NCI-H146 treated with DMSO at 0.1 percent for 48 hours (cell line): Measurements from ENCODE around the gene AKNA.

Experiments
- DNase-seq: peaks from one replicate; lab custom pipeline; 2025; ENCODE audit not compliant: unreplicated experiment; lab: John Stamatoyannopoulos, UW

AKNA gene

DNA sequence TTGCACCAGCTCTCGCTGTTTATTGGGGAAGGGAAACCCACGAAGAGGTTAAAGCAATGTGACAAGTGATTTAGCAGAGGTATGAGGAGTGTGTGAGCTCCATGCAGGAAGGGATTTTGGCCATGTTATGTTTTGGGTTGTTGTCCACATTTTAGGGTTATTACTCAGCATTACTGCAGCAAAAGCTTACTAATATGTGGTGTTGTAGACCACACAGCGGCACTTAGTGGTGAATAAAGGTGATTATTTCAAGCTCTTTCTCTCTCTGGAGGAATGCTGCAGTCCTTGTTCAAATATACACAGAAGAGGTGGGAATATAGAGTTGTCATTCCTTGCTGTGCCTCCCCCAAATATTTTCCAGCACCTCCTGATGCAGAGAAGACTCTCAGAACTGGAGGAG lies 29.7 kb upstream of the AKNA start:
- no peak for DNase-seq

- DNase-seq, result no peak
Observed at GRCh38 chr9:114416906-114417305, 29.1 kb upstream of the AKNA start.

- no peak for DNase-seq
Observed at GRCh38 chr9:114416290-114416689, 28.5 kb upstream of the AKNA start.

DNA sequence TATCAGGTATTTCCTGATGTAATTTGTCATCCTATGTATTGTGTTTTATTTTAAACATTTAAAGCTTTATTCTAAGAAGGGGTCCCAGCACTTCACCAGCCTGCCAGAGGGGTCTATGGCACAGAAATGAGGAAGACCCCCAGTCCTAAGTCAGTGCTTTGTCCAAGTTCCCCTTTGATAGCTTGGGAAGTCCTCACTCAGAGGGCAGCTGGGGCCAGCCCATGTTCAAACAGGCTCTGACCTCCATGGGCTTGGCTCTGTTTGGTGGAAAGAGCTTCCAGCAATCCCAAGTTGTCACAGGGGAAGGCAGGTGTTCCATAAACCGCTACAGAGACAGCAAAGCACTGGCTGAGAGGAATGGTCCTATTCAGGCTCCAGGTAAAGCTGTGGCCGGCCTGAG lies 26.6 kb upstream of the AKNA start:
- no peak for DNase-seq

- no peak for DNase-seq
Observed at GRCh38 chr9:114413861-114414301, 26.1 kb upstream of the AKNA start.

DNA sequence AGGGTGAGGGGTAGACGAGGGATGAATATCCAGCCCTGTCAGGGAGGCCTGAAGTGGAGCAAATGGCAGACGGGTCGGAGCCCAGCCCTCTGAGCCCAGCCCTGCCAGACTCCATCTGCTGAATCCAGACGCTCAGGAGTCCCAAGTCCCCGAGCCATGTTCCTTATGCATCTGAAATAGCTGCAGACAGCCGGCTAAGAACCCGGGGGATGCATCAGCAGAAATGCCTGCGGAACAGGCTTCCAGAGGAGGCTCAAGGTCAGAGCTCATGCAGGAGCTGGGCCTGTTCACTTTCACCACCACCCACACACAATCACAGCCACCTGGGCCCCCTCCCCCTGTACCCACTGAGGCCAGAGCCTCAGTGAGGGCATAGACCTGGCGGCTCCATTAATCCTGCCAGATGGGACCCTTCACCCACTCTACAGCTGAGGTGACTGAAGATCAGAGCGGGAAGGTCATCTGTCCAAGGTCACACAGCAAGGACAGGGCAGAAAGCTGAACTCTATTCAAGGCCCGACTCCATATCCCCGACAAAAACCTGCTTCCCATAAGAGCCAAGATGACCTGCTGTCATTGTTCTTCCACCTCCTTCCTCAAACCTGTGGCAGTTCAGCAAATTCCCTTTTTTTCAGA lies 24.4 kb upstream of the AKNA start:
- DNase-seq, result no peak

DNA sequence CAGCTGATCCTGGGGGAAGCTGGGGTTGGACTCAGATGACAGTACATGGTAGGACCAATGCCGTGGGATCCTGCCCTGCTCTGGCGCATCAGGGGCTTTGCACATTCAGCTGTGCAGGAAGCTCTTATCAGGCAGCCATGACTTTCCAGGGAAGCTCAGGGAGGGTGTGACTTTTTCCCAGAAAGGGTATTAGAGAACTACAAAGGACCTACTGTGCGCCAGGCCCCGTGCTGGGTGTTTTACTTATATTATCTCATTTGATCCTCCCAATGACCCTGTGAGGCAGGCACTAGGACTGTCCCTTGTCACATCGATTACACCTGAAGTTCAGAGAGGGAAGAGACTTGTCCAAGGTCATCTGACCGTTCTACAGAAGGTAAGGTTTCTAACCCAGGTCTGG lies 23.7 kb upstream of the AKNA start:
- no peak for DNase-seq

- no peak for DNase-seq
Observed at GRCh38 chr9:114410910-114411309, 23.1 kb upstream of the AKNA start.

DNA sequence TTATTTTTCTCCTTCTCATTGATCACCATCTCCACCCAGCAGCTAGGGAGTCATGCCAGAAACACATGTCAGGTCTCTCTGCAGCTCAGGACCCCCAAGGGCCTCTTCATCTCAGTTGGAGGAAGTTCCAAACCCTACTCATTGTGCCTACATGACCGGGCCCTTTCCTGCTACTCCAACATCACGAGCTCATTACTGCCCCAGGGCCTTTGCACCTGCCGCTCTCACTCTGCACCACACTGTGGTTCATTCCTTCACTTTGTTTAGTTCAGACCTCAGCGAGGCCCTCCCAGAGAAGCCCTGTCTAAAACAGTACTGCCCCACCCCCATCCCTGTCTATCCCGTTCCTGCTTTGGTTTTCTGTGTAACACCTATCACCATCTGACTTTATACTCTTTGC lies 22.1 kb upstream of the AKNA start:
- no peak for DNase-seq

GRCh38 chr9:114409103-114409780 lies 21.5 kb upstream of the AKNA start:
- DNase-seq, result no peak

DNA sequence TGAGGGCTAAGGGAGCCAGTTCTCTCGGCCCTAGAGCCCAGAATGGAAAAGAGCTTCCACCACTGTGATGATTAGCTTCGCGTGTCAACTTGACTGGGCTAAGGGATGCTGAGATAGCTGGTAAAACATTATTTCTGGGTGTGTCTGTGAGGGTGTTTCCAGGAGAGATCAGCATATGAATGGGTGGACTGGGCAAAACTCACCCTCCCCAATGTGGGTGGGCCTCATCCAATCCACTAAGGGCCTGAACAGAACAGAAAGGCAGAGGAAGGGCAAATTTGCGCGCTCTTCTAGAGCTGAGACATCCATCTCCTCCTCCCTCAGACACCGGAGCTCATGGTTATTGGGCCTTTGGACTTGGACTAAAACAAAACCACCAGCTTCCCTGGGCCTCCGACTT lies 20.9 kb upstream of the AKNA start:
- DNase-seq, result no peak

DNA sequence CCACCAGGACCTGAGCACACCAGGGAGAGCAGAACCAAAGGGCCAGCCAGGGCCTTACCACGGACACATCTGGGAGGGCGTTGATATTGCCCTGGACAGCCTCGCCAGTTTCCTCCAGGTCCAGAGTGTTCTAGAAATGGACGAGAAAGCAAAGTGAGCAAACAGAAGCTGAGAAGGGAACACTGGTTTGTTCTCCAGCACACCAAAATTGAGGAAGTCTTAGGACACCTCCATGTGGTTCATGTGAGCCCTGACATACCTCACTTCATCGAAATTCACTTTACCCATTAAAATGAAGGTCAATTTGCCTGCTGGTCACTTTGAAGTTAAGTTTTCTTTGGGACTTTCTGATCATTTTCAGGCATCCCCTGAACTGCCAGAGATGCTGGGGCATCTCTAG lies 20.1 kb upstream of the AKNA start:
- no peak for DNase-seq

DNA sequence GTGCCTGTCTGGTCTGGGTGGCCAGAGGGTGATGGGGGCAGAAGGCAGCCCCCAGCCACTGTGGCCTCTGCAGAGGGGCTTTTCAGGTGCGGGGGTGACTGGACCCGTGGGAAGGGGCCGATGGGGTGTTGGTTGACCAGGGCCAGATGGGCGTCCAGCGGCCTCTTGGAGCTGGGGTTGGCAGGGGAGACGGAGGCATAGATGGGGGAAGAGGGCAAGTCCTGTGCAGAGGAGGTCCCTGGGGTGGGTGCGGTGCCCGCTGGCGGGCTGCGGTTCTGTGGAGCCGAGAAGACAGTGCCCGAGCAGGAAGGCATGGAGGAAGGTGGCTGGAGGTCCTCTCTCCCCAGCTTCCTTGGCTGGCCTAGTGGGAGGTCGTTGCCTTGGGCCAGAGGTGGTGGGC lies 18.7 kb upstream of the AKNA start:
- no peak for DNase-seq

- peak; percentile 9 for DNase-seq
Observed at GRCh38 chr9:114405294-114406034, 17.7 kb upstream of the AKNA start.

GRCh38 chr9:114404531-114404930 lies 16.7 kb upstream of the AKNA start:
- DNase-seq, result no peak

DNA sequence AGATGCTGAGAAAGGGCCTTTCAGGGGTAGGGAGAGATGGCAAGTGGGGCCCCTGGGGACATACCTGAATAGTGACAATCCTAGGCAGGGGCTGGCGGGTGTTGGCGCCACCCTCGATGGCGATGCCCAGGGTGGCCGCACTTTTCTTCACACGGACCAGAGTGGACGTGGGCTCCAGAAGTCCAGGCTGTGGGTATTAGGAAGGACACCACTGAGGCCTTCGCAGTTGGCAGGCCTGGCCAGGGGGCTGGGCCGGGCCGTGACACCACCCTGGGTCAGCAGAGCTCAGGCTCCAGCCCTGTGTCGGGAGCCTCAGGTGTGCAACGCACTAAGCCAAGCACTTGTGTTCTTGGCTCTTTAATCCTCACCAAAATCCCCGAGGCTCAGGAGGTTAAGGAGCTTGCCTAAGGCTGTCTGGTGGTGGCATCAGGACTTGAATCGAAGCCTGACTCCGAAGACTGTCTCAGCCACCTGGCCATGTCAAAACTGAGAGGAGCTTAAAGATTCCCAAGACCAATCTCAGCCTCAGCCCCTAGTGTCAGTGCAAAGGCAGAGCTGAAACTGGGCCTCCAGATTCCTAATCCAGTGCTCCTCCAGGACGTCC lies 15.5 kb upstream of the AKNA start:
- no peak for DNase-seq

- DNase-seq, result no peak
Observed at GRCh38 chr9:114401344-114401743, 13.6 kb upstream of the AKNA start.

DNA sequence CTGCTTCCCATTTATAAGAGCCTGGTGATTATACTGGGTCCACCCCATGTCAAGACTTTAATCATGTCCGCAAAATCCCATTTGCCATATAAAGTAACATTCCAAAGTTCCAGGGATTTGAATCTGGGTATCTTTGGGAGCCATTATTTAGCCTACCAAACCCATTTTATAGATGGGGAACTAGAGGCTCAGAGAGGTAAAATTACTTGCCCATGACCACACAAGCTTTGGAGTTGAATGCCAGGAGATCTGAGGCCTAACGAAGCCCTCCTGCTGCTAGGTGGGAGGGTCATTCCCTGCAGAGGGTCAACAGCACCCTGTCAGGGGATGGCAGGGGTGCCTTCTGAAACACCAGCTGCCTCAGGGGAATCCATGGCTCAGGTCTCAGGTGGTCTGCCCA lies 13.0 kb upstream of the AKNA start:
- DNase-seq, result no peak

DNA sequence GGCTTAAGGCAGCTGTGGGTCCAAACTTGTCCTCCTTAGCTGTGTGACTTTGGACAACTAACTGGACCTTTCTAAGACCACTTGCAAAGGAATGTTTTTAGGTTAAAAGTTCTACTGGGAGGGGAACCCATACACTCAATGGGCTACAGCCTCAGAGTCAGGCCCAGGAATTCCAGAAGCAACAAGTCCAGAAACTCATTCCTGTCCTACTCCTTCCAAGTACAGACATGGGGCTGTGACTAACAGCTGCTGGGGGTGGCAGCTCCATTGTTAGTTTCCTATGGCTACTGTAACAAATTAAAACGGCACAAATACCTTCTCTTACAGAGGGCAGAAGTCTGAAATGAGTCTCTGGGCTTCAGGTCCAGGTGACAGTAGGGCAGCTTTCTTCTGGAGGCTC lies 12.4 kb upstream of the AKNA start:
- DNase-seq, result no peak

DNA sequence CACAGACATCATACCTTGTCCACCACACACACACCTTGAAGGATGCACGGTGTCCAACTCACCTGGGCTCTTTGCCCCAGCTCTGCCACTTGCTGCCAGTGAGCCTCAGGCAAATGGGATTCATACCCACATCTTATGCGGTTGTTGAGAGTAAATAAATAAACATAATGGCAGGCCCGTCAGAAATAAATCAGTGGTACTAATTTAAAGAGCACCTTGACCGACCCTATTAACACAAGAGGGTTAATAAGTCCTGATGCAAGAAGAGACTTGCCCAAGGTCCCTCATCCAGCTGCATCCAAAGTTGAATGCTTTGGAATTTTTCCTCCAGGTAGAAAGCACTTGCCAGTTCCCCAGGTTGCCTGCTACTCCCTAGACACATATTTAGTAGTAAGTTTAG lies 11.6 kb upstream of the AKNA start:
- no peak for DNase-seq

DNA sequence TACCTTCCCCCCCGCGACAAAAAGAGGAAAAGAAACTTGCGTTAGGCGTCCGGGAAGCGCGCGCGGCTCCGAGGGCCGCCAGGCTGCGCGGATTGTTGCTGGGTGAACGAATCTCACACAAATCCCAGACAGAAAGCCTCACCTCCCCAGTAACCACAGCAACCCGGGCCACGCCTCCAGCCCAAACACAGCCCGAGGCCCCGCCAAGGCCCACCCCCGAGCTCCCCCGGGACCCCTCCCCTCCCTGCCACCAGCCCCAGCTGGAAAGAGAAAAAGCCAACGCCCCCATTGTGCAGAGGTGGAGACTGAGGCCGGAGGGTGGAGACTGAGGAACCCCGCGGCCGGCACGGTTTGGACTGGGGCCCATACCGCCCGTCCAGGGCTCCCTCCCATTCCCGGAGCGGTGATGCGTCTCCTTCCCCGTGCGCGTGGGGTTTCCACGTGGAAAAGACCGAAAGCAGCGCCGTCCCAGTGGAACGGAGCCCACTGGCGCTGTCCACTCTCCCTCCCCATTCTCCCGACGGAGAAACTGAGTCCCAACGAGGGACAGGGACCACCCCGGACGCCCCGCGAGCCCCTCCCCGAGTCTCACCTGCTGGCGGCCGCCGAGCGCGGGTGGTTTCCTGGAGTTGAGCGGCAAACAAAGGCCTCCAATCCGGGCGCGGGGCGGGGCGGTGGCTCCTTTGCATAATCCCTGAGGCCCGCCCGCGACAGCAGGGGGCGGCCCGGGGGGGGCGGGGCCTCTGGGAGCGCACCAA lies 10.2 kb upstream of the AKNA start:
- peak; percentile 62 for DNase-seq
